Uterine smooth muscle cell (primary cell): ENCODE data around the gene TSPAN18. TPM values are rescaled to one million over a fixed set of nuclear protein-coding genes. Genes with fewer than 3 reads are reported as not detected.

Experiments used
- total RNA-seq: library from RNA; depleted of rRNA; stranded (reverse); fragments of >200 nt; gene quantifications from 2 replicates; pipeline ENCODE4 v1.2.3, GENCODE V29; 2014

The TSPAN18 gene, protein sequence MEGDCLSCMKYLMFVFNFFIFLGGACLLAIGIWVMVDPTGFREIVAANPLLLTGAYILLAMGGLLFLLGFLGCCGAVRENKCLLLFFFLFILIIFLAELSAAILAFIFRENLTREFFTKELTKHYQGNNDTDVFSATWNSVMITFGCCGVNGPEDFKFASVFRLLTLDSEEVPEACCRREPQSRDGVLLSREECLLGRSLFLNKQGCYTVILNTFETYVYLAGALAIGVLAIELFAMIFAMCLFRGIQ
- 0.12 TPM in 1 of 2 replicates, not detected in the other for total RNA-seq

DNA sequence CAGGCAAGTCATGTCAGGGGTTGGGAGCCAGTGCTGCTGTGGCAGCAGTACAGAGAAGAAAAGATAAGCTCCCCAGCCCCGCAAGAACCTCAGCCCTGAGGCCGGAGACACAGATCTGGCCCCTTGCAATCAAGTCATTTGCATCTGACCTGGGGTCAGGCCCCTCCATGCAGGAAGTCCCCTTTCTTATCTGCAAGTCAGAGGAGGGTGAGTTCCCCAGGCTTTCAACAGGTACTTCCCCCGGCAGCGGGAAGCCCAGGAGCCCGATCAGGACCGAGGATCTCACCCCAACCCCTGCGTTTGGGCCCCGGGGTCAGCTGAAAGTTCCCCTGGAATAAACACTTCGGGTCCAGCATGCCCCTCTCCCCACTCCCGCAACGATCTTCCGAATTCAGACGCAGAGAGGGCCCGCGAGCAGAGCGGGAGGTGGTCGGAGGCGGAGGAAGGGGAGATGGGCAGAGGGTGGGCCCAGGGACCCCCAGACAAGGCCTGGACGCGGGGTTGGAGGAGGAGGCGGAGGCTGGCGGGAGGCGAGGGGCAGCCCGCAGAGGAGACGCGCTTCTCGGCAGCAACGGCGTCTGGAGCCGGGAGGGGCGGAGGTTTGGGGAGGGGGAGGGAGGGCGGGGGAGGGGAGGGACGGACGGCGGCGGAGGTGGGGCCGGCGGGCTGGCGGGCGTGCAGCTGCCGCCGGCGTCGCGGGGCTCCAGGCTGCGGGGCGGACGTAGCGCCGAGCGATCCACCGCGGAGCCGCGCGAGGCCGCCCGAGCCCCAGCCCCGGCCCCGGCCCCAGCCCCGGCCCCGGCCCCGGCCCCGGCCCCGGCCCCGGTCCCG is at the start of gene TSPAN18:
TSS of gene TSPAN18 (plus strand) at position 680 of the 831 bp plus-strand sequence. CDS start 179,455 bp downstream, outside the sequence.

DNA sequence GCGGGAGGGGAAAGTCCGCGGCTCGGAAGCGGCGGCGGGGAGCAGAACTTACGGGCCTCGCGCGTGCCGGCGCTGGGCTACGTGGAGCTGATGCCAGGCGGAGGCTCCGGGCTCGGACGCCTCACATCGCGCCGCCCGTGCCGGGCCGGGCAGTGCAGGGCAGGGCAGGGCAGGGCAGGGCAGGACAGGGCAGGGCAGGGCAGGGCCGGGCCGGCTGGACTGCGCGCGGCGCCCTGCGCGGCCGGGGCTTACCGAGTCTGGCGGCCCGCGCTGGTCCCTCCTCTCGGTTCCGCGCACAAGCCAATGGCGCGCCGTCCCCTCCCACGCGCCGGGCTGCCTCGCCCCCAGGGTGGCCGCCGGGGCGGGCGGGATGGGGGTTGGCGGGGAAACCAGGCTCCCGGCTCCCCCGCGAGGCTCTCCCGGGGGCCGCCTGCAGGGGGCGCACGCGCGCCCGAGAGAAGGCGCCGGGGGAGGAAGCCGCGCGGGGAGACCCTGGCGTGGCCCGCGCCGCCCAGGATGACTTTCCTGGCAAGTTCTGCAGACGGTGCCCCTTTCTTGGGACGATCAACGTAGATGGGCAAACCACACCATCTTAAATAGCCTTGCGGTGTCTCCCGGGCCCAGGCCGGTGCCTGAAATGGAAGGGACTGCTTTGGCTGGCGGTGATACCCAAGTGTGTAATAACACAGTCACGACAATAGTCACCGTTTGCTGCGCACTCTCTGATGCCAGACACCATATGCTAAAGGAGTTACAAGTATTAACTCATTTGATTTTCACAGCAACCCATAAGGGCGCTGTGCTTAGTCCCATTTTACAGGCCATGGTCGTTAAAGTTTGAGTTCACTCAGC is 224.1 kb downstream of the TSPAN18 start, which contains the start of gene TP53I11:
TSS of gene TP53I11 (minus strand) at position 259 of the 852 bp plus-strand sequence. CDS start 12,548 bp downstream, outside the sequence.

Other genes with a start within 250 kb of the TSPAN18 start
- 18.5 and 22.2 TPM in 2 replicates for gene CD82, start 161.3 kb upstream of the TSPAN18 start, total RNA-seq
- 9.7 and 13.1 TPM in 2 replicates for gene TP53I11, start 223.9 kb downstream of the TSPAN18 start, total RNA-seq